OCI-LY3 (cell line): ENCODE measurements around the gene SOX18.

ENCODE experiments used
- H2AFZ ChIP-seq: fragments of 200-600, 300-600 bp; shearing (Covaris generic); 2 replicates; pipeline ENCODE4 v1.6.0; 2014; ENCODE audit warnings: antibody characterized with exemption, low read depth, low read length
- H3K27ac ChIP-seq: fragments of 200-600, 300-600 bp; sonication (generic); 2 replicates; pipeline ENCODE4 v1.5.1; 2014; ENCODE audit warnings: mild to moderate bottlenecking, low read length, moderate library complexity, mixed read lengths
- H3K27me3 ChIP-seq: fragments of 200-600, 300-600 bp; sonication (generic); 2 replicates; pipeline ENCODE4 v1.6.1; 2014; ENCODE audit warnings: low read depth, low read length, mixed read lengths
- H3K36me3 ChIP-seq: fragments of 200-600, 300-600 bp; sonication (generic); replicated peaks from 2 replicates; pipeline ENCODE3; 2014; ENCODE audit warnings: low read depth, low read length, mixed read lengths
- H3K4me1 ChIP-seq: fragments of 300-600, 200-600 bp; sonication (generic); 2 replicates; pipeline ENCODE4 v1.6.1; 2014; ENCODE audit warnings: low read length, mixed read lengths
- H3K4me2 ChIP-seq: fragments of 200-600, 300-600 bp; sonication (generic); 2 replicates; pipeline ENCODE4 v1.6.1; 2014; ENCODE audit warnings: low read length, mixed read lengths
- H3K4me3 ChIP-seq: fragments of 300-600, 200-600 bp; sonication (generic); 2 replicates; pipeline ENCODE4 v1.5.1; 2014; ENCODE audit warnings: antibody characterized with exemption, mild to moderate bottlenecking, low read length, moderate library complexity
- H3K79me2 ChIP-seq: fragments of 300-600, 200-600 bp; shearing (Covaris generic); 2 replicates; pipeline ENCODE4 v1.6.1; 2014; ENCODE audit warnings: mild to moderate bottlenecking, low read length, mixed read lengths
- H3K9ac ChIP-seq: fragments of 300-600, 200-600 bp; shearing (Covaris generic); 2 replicates; pipeline ENCODE4 v1.6.0; 2014; ENCODE audit warnings: mild to moderate bottlenecking, low read length, moderate library complexity
- H3K9me3 ChIP-seq: fragments of 200-600, 300-600 bp; shearing (Covaris generic); 2 replicates; pipeline ENCODE4 v1.6.1; 2014; ENCODE audit warnings: low read length, mixed read lengths; ENCODE audit not compliant: insufficient read depth
- H4K20me1 ChIP-seq: fragments of 200-600, 300-600 bp; sonication (generic); 2 replicates; pipeline ENCODE4 v1.6.1; 2016; ENCODE audit warnings: low read length, mixed read lengths; ENCODE audit not compliant: insufficient read depth
- CTCF ChIP-seq: fragments of 200-600, 300-600 bp; sonication (generic); IDR thresholded peaks from 2 replicates; pipeline ENCODE4 v1.5.1; 2014; ENCODE audit warnings: antibody characterized with exemption, low read length, low read depth
- EZH2phosphoT487 ChIP-seq: fragments of 200-600 bp; shearing (Covaris generic); IDR thresholded peaks from 2 replicates; pipeline ENCODE4 v1.6.1; 2018; ENCODE audit warnings: antibody characterized with exemption, mixed run types, low read depth

Gene SOX18

GRCh38 chr20:64052987-64053840 lies 3.8 kb upstream of the SOX18 start:
- H2AFZ ChIP-seq = no peak overlapping the region
- TF ChIP-seq CTCF (no peak), EZH2phosphoT487 (no peak)
- no peaks in the 10 kb centered on the region for H3K9me3 ChIP-seq
- H3K4me1 ChIP-seq = peaks cover 38% of the 10 kb centered on the region
- H3K9ac ChIP-seq = no peak overlapping the region
- H3K27ac ChIP-seq = no peak overlapping the region
- H3K4me3 ChIP-seq = no peak overlapping the region
- H3K4me2 ChIP-seq = no peak overlapping the region
- H3K79me2 ChIP-seq = no peaks in the 10 kb centered on the region
- no peaks in the 10 kb centered on the region for H3K36me3 ChIP-seq
- H4K20me1 ChIP-seq = no peaks in the 10 kb centered on the region
- peaks cover 5% of the 10 kb centered on the region; the same call in 1 of the 2 replicates for H3K27me3 ChIP-seq

GRCh38 chr20:64052326-64052722 lies 2.9 kb upstream of the SOX18 start:
- Histone ChIP-seq H4K20me1 (no peaks in the 10 kb centered on the region), H3K9ac (no peak overlapping the region), H2AFZ (no peak overlapping the region), H3K27me3 (peaks cover 5% of the 10 kb centered on the region; the same call in 1 of the 2 replicates), H3K4me3 (no peak overlapping the region), H3K9me3 (no peaks in the 10 kb centered on the region), H3K4me1 (peaks cover 31% of the 10 kb centered on the region), H3K27ac (no peak overlapping the region), H3K79me2 (no peaks in the 10 kb centered on the region), H3K36me3 (no peaks in the 10 kb centered on the region), H3K4me2 (no peak overlapping the region)
- TF ChIP-seq CTCF = no peak
- TF ChIP-seq EZH2phosphoT487 = no peak

GRCh38 chr20:64051561-64052325 lies 2.3 kb upstream of the SOX18 start:
- Histone ChIP-seq H3K27ac (no peak overlapping the region), H3K27me3 (peaks cover 5% of the 10 kb centered on the region; the same call in 1 of the 2 replicates), H3K36me3 (no peaks in the 10 kb centered on the region), H2AFZ (no peak overlapping the region), H3K4me2 (no peak overlapping the region), H3K9ac (no peak overlapping the region), H3K4me3 (no peak overlapping the region), H3K9me3 (no peaks in the 10 kb centered on the region), H4K20me1 (no peaks in the 10 kb centered on the region), H3K4me1 (peaks cover 25% of the 10 kb centered on the region), H3K79me2 (no peaks in the 10 kb centered on the region)
- TF ChIP-seq CTCF (no peak), EZH2phosphoT487 (no peak)

GRCh38 chr20:64051033-64051452 lies 1.6 kb upstream of the SOX18 start:
- Histone ChIP-seq H4K20me1 (no peaks in the 10 kb centered on the region), H2AFZ (no peak overlapping the region), H3K4me3 (no peak overlapping the region), H3K4me1 (peaks cover 18% of the 10 kb centered on the region), H3K27ac (no peak overlapping the region), H3K9me3 (no peaks in the 10 kb centered on the region), H3K9ac (no peak overlapping the region), H3K36me3 (no peaks in the 10 kb centered on the region), H3K79me2 (no peaks in the 10 kb centered on the region), H3K4me2 (no peak overlapping the region), H3K27me3 (peaks cover 5% of the 10 kb centered on the region; the same call in 1 of the 2 replicates)
- TF ChIP-seq CTCF = no peak
- no peak for TF ChIP-seq EZH2phosphoT487
